ENCODE results near the gene TSGA10.

GRCh38 chr2:99084256-99084655 is 70.5 kb downstream of the TSGA10 start:
- TF ChIP-seq CTCF (IDR thresholded peaks at IDR 0.05) (no peak), POLR2A (IDR thresholded peaks at IDR 0.05) (no peak)

Data from testis (tissue), 2 donors.